ENCODE data around the gene BCL2L1.
"Not testable (repeated sequence)": the region's sequence is repeated elsewhere in the genome, so short reads cannot be mapped to it uniquely, and the experiment has no call there.

BCL2L1 gene

GRCh38 chr20:31673943-31674463 lies 48.7 kb downstream of the BCL2L1 start:
- no peak for DNase-seq

GRCh38 chr20:31673435-31673834 lies 49.2 kb downstream of the BCL2L1 start:
- no peak for DNase-seq

- no peak for DNase-seq
Observed at GRCh38 chr20:31671324-31671723, 51.3 kb downstream of the BCL2L1 start.

GRCh38 chr20:31670371-31671228 lies 52.1 kb downstream of the BCL2L1 start:
- DNase-seq, result peak; percentile 79 to 85

- DNase-seq, result no peak
Observed at GRCh38 chr20:31669876-31670275, 52.8 kb downstream of the BCL2L1 start.

GRCh38 chr20:31668944-31669343 lies 53.7 kb downstream of the BCL2L1 start:
- DNase-seq, result not testable (repeated sequence)

- DNase-seq, result no peak
Observed at GRCh38 chr20:31667315-31668285, 55.1 kb downstream of the BCL2L1 start.

- peak; percentile 36 to 61 for DNase-seq
Observed at GRCh38 chr20:31666258-31667042, 56.2 kb downstream of the BCL2L1 start.

- DNase-seq, result no peak
Observed at GRCh38 chr20:31665753-31666152, 56.9 kb downstream of the BCL2L1 start.

GRCh38 chr20:31664696-31665354 lies 57.8 kb downstream of the BCL2L1 start:
- DNase-seq, result no peak

- peak; percentile 43 to 56 for DNase-seq
Observed at GRCh38 chr20:31663838-31664695, 58.6 kb downstream of the BCL2L1 start.

- DNase-seq, result no peak
Observed at GRCh38 chr20:31663524-31663837, 59.2 kb downstream of the BCL2L1 start.

GRCh38 chr20:31662372-31662854 lies 60.3 kb downstream of the BCL2L1 start:
- DNase-seq, result no peak

- DNase-seq, result peak; percentile 56 to 80
Observed at GRCh38 chr20:31661625-31662371, 60.9 kb downstream of the BCL2L1 start.

- no peak for DNase-seq
Observed at GRCh38 chr20:31654534-31654933, 68.1 kb downstream of the BCL2L1 start.

GRCh38 chr20:31653561-31653960 lies 69.1 kb downstream of the BCL2L1 start:
- DNase-seq, result no peak

GRCh38 chr20:31652917-31653396 lies 69.7 kb downstream of the BCL2L1 start:
- no peak for DNase-seq

GRCh38 chr20:31648104-31648503 lies 74.6 kb downstream of the BCL2L1 start:
- not testable (repeated sequence) for DNase-seq

GRCh38 chr20:31644701-31645100 lies 78.0 kb downstream of the BCL2L1 start:
- no peak for DNase-seq

GRCh38 chr20:31643522-31643921 lies 79.1 kb downstream of the BCL2L1 start:
- no peak for DNase-seq

Measured in hippocampal formation (tissue), 2 donors.